H54 (cell line): ENCODE measurements around the gene BRD1.

Source experiments
- DNase-seq: peaks from one replicate; pipeline ENCODE4 v3.0.0; 2011; ENCODE audit warnings: low spot score, mixed read lengths; ENCODE audit not compliant: insufficient read length
- FAIRE-seq: peaks from 3 replicates; lab custom pipeline; 2011; peaks lifted over from hg19 to GRCh38; lab: Jason Lieb, UNC
- POLR2A ChIP-seq: IDR thresholded peaks from 2 replicates; pipeline ENCODE4 v1.6.1; 2011; ENCODE audit warnings: low read depth, mild to moderate bottlenecking, low read length

The BRD1 gene

GRCh38 chr22:49724030-49724892 is 103.4 kb downstream of the BRD1 start:
- DNase-seq: no peak
- no peak for FAIRE-seq
- TF ChIP-seq POLR2A: no peak

- TF ChIP-seq POLR2A: no peak
- no peak for DNase-seq
- FAIRE-seq: no peak
Observed at GRCh38 chr22:49723478-49724029, 104.1 kb downstream of the BRD1 start.
